Erythroblast (primary cell): Measurements from ENCODE around the gene SPEF2.

Experiments used
- GATA1 ChIP-seq: IDR thresholded peaks from 2 replicates; pipeline ENCODE4 v1.6.1; 2011; ENCODE audit warnings: low read depth, mild to moderate bottlenecking, control low read depth, low read length, moderate library complexity
- POLR2A ChIP-seq: IDR thresholded peaks from 2 replicates; pipeline ENCODE4 v1.6.1; 2011; ENCODE audit warnings: mild to moderate bottlenecking, low read length

GRCh38 chr5:35618781-35619180 lies 1.1 kb downstream of the SPEF2 start:
- TF ChIP-seq POLR2A (no peak), GATA1 (no peak)
